HG02763 (cell line): ENCODE data around the gene CCNQ.

ENCODE experiments used
- ATAC-seq: cut with Tn5 transposase; IDR thresholded peaks from one replicate; pipeline ENCODE4 v1.9.1; 2021; ENCODE audit warnings: mild to moderate bottlenecking, moderate library complexity; ENCODE audit not compliant: unreplicated experiment

CCNQ gene

DNA sequence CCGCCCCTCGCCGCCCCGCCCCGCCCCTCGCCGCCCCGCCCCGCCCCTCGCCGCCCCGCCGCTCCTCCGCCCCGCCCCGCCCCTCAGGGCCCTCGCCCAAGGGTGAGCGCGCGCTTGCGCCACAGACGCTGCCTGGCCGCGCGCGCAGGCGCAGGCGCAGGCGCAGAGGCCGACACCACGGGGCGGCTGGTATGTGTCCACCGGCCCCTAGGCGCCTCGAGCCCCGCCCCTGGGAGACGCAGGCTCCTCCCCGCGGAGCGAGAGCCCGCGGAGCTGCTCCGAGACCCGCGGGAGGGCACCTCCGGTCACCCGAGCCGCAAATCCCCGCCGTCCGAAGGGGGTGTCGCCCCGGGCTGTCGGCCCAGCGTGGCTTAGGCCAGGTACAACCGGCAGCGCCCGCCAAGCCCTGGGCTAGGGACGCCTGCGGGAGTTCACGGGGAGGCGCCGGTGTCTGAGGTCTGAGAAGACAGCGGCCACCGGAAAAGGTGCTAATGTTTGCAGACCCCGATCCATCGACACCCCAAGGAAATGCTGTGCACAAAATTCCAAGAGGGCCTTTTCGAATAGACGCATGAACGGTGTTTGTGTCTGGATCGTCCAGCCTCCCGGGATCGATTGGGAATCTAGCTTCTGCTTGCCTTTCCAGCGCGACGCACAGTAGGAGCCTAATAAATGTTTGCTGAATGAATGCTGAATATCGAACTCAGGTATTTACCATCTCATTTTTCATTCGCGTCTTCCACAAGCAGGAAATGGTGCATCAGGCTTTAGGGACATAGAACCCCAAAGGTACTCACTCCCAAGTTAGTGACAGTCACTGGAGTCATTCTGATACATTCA lies 473 bp upstream of the CCNQ start:
- ATAC-seq = peak; percentile 87

DNA sequence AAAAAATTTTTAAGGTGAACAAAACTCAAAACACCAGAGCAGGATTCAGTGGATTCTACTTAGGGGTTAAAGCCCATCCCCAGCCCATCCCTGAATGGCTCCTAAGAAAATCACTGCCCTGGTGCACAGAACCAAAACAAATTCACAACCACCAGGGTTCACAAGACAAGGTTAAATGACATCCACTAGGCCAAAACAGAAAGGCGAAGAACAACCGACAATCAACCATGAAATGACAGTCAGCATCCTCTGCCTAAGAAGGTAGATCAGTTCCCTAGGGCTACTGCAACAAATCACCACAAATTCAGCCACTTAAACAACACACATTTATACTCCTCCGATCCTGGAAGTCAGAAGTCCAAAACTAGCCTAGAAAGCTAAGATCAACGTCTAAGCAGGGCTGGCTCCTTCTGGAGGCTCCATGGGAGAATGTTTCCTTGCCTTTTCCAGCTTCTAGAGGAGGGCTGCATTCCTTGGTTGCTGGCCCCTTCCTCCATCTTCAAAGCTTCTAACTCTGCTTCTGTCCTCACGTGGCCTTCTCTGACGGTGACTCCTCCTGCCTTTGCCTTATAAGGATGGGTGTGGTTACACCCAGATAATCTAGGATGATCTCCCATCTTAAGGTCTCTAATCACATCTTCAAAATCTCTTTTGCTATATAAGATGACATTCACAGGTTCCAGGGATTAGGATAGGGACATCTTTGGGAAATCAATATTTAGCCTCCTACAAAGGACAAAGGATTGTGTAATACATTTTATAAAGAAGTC lies 1.8 kb downstream of the CCNQ start:
- ATAC-seq = no peak

DNA sequence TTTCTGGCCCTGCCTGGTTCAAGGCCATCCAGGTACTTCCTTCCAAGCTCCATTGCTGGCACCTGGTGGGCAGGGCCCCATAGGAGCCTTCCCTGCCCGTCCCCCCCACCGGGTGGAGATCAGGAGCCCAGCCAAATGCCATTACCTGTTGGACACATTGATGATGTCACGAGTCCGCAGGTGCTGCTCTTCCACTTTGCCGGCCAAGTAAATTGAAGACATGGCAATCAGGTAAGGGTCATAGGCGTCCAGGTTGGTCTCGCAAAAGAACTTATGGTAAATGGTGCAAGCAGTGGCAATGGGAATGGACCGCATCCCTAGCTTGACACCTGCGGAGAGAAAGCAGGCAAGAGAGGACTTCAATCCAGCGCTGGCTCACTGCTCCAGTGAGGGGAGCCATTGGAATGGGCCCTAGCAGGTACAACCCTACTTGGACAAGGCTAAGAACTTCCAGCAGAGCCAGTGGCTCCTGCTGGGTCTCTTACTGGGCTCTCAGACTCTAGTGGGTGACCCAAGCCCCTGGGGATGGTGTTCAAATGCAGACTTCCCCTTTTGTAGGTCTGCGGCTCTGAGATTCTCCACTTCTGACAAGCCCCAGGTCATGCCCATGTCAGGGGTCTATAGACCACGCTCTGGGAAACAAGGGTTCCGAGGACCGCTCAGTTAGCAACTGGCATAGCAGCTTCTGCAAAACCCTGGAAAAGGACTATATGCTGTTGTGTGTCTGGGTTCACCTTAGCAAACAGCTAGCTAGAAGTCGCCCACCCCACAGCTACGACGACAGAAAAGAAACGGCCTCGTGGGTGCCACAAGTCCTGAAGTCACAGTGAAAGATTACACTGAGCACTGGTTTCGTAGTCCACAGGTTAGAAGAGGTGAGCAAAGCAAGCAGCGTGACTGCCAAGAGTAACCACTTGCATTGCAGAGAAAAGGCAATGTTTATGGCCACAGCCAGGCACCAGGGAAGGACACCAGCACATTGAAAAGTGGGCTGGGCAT lies 2.8 kb downstream of the CCNQ start:
- no peak for ATAC-seq

DNA sequence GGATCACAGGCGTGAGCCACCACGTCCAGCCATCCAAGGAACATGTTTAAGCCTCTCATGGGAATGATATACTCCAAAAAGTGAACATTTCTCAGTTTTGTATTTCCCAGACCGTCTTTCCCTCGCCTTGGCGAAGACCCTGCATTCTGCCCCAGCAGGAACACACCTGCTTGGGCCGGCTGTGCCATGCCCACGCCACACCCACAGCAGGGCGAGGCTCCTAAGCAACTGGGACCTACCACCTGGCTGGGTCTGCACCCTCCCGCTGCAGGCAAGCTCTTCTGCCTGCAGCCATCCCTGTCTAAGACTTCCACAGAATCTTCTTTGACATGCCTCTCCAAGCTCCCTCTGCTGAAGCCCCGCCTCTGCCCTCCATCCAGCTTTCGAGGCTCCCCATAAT lies 3.6 kb downstream of the CCNQ start:
- ATAC-seq = no peak

DNA sequence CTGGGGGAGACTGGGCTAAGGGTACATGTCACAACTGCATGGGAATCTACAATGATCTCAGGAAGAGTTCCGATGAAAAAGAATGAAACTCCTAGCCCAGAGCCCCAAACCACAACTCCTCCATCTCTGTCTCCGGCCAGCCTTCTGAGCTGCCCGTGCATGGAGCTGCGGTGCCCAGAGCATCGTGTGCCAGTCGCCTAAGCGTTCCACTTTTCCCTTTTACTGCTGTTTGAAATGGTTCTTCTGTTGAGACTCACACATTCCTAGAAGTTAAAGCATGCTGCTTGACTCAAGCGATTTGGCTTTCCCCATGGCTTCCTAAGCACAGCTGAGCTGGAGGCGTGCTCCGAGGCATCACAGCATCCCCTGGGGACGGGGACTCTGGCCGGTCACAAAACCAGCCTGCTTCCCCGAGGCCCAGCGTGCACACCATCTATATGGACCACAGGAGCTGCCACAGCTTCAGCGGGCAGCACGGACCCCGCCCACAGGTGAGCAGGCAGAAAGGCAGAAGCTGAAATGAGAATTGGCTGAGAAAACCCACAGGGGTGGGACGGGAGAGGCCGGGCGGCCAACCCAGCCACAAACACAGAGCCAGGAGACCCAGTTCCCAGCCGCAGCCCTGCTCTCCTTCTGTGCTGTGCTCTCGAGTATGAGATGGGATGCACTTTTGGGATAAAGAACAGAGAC lies 5.0 kb downstream of the CCNQ start:
- no peak for ATAC-seq

DNA sequence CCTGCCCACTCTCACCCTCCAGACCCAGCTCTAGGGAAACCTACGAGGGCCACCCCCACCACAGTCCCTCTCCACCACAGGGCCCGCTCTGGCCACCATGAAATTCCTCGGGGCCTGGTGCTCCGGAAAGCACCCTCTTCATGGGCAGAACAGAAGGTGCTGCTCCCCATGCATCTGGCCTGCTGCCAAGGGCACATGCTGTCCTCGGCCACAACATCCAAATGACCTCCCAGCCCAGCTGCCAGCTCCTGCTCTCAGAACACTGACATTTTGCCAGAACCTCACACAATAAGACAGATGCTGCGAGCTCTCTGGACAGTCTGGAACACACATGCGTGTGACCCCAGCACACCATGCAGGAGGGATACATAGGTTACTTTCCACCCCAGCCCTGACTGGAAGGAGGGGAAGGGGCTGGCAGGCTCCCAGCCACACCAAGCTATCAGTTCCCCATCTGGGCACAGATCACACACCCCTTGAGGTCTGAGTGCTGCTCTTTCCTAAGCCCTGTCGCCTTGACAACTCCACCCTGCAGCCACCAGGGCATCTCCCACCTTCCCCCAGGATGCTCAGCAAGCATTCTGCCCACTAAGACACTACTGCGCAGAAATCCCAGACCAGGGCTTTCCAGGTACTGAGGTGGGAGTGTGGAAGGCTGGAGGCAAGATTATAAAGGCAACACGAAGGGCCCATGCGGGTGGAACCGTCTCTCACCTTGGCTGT lies 5.8 kb downstream of the CCNQ start:
- ATAC-seq = no peak

DNA sequence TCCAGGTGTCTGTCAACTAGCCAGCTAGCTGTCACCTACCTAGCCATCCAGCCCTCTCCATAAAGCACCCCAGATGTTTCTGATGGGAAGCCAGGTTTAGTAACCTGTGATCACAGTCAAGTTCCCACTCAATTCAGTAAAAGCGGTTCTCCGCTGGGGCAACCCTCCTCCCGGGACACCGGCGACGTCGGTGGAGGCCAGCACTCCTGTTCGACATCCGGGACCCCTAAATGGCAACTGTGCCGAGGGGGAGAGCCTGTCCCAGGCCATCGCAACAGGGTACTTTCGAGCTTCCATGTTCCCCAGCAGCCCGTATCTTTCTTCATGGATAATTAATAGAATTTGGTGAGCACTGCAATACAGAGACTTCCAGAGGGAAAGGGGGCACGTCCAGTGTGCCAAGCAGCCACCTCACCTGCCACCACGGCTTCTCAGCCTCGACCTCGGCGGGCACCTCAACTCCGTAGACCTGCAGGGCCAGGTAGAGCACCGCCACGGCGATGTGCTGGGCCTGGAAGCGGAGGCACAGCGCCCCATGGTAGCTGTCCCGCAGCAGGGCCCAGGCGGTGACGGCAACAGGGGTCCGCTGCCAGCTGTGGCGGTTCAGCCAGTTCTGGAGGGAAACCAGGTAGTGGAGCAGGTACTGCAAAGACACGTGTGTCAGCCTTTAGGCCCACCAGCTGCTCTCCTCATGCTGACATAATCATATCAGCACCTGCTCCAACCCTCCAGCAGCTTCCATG lies 6.7 kb downstream of the CCNQ start:
- no peak for ATAC-seq

DNA sequence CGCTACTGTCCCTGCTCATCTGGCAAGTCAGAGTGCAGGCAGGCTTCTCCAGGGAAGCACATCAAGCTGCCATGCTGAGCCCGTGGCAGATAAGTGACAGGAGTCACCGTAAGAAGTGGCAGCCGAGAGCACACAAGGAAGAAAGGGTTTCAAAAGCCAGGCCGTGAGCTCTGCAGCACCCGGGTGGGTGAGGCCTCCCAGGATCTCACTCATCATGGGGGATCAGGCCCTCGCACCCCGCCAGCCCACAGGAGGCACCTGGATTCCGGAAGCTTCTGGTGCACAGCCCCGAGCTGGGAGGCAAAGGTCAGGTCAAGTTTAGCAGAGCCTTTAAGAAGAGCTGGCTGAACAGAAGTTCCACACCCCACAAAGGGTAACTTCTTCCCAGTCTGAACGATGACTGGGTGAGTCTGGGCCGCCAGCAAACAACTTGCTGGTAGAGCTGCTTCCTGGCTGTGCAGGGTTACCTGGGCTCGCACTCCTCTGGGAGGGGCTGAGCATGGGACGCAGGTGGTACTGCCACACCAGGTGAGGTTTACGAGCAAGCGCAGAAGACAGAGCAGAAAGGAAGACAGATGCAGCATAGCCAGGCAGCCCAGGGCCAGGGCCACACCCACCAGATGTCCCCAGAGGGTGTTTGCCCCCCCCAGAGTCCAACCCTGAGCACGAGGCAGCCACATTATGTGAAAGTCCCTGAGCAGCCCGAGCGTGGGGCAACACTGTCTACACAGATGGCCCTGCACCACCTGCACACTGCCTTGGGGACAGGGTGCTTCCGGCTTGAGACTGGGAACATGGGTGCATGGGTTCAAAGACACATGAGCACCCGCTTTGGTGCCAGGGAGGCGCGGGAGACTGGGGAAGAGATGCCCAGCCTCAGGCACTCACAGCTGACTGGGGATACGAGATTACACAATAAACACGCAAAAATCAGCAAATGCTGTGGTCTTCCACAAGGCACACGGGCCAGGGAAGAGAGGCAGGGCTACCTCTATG lies 7.7 kb downstream of the CCNQ start:
- ATAC-seq = no peak

DNA sequence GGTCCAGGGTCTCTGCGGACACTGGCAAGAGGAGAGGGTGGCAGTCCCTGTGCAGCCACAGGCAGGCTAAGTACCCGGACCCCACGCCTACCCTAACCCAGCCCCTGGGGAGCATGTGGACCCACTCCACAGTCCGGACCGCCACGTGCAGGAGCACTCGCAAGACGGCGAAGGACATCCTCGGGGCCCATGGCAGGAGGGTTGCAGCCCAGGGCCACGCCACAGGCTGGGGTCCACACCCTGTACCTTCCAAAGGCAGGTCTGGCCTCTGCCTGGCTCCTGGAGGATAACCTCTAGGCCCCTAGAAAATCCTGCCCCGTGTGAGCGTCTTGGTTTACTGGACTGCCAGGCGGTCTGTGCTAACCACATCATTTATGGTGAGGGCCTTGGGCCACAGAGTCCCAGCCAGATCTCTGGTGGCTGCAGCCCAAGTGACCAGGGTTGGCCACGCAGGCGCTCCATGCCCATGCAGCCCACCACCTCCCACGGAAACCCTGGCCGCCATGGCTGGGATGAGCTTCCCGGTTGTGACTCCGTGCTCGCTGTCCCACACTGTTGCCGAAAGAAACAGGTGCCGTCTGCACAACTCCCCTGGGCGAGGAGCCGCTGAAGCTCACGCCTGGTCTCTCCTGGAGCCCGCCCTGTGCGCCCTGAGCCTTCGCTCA lies 10.0 kb downstream of the CCNQ start:
- no peak for ATAC-seq

DNA sequence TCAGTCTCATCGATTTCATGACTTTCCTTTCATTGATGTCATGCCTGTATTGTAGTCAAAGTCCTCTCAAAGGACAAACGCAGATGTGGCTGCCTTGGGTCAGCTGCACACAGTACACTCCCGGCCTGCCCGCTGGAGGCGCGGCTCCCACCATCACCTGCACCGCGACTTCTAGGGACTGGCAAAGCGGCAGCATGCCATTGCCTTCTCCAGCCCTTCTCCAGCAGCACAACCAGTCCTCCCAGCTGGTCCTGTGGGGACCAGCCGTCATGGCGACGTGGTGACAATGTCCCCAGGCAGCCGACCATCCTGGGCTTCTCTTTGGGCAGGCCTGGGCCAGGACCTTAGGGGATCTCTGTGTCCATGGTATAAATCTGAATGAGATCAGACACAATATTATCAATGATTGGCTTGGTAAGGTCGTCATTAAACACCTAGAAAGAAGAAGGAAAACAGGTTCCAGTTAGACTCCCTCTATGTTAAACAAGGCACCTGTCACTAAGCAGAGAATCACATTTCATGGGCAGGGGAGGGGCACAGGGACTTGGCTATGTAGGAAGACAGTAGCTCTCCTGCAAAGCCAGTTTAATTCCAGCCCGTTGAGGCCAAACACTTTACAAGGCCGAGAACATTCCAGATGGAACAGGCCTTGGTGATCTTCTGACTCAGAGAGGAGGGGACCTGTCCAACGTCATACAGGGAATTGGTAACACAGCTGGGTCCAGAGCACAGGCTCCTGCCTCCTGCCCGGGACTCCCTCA lies 10.7 kb downstream of the CCNQ start:
- no peak for ATAC-seq

DNA sequence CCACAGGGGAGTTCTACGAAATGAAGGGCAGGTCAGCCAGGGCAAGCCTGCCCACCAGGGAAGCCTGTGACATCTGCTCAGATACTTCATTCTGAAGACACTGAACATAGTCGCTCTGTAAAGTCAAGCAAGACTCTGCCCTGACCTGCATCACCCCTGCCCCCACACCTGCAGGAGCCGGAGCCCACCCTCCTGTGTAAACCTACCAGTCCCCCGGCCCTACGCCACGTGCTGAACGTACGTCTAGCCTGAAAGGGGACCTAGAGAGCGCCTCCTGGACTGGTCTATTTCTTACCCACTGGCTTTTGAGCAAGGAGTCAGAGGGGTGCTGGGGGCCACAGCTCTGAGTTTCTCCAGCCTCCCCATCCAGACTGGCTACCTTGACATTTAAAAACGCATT lies 11.6 kb downstream of the CCNQ start:
- ATAC-seq = no peak

DNA sequence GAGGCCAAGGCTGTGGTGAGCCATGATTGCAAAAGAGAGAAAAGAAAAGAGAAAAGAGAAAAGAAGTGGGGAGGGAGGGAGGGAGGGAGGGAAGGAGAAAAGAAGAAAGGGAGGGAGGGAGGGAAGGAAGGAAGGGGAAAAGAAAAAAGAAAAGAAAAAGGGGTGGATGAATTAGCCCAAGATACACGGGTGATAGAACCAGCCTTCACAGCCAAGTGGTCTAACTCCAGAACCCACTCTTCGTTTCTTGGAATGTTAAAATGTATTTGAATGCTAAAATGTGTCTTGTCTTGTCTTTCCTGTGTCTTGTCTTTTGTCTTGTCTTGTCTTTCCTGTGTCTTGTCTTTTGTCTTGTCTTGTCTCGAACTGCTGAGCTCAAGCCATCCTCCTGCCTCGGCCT lies 13.1 kb downstream of the CCNQ start:
- ATAC-seq = no peak

DNA sequence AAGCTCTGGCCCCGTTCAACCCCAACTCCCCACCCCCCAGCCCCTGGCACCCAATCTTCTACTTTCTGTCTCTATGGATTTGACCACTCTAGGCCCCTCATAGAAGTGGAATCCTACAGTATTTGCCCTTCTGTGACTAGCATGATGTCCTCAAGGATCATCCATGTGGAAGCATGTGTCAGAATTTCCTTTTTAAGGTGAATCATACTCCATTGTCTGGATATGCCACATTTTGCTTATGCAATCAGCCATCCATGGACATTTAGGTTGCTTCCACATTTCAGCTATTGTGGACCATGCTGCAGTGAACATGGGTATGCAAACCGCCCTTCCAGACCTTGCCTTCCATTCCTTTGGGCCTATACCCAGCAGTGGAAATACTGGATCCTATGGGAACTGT lies 15.5 kb downstream of the CCNQ start:
- no peak for ATAC-seq

DNA sequence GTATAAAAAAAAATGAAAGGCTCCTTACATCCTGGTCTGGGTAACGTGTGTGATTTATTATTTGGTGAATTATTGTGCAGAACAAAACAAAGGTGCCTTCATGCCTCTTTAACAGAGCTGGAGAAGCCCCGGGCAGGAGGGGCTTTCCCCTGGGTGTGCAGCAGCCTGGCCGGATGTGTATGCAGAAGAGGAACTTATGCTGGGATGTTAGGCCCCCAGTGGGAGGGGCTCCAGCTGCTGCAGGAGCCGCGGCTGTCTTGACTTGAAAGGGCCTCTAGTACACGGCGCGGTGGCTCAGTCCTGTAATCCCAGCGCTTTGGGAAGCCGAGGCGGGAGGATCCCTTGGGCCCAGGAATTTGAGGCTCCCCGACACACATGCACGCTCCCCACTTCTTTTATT lies 16.0 kb downstream of the CCNQ start:
- peak; percentile 96 for ATAC-seq

DNA sequence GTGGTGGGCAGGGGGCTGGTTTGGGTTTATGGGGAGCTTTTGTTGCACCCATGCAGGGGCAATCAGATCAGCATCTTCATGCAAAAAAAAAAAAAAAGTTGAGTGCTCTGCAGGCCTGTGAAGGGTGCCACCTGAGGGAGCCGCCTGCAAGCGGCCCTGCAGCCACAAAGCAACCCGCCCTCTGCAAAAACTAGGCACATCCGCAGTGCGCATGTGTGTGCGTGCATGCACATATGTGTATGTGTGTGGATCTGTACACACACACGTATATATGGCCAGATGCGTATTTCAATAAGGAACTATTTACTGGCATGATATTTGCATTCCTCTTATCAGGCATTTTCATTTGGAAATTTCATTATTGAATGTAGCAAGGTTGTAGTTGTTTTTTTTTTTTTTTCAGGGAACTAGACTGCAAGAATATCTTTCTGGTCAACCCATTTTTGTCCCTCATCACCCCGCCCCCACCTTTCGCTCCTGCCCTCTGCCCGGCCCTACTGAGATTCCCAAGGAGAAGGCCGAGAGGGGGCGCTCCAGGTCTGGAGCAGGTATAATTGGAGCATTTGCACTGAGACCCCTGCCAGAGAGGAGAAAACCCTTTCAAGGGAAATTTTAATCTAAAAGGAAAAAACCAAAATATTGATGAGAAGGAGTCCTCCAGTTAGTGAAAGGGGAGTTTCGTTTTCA lies 18.1 kb downstream of the CCNQ start:
- no peak for ATAC-seq

DNA sequence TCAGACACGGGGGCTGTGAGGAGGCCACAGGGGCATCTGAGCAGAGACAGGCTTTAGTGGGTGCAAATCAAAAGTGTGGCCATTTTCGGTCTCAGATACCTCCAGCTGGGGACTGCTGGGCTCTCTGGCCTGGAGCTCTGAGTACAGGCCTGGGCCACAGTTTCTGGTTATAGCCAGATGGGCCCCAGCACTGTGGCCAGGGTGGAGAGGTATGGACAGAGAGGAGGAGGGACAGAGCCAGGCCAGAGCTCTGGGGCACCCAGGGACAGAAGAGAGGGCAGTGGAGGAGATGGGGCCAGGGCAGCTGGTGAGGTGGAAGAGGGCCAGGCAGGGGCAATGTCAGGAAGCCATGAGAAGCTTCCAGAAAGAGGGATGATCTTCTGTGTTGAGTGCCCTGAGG lies 20.1 kb downstream of the CCNQ start:
- ATAC-seq = no peak
